Astrocyte (in vitro differentiated cells and primary cell): Measurements from ENCODE around the gene ATG4D. TPM values are rescaled to one million over a fixed set of nuclear protein-coding genes. Genes with fewer than 3 reads are reported as not detected.

Experiments used
- DNase-seq: peaks from one replicate; pipeline ENCODE4 v3.0.0-alpha.2; 2010; ENCODE audit warnings: low read depth
- FAIRE-seq: peaks from 2 replicates; lab custom pipeline; 2011; peaks lifted over from hg19 to GRCh38; lab: Jason Lieb, UNC
- H2AFZ ChIP-seq: 2 replicates; pipeline ENCODE4 v1.6.0; 2012; ENCODE audit warnings: low read depth, low read length, inconsistent platforms
- H3K27ac ChIP-seq: 2 replicates; pipeline ENCODE4 v1.5.1; 2011; ENCODE audit warnings: low read depth, low read length, inconsistent platforms
- H3K27me3 ChIP-seq: 2 replicates; pipeline ENCODE4 v1.6.0; 2011; ENCODE audit warnings: low read length, inconsistent platforms; ENCODE audit not compliant: insufficient read depth
- H3K36me3 ChIP-seq: 2 replicates; pipeline ENCODE4 v1.5.1; 2011; ENCODE audit warnings: low read length, inconsistent platforms; ENCODE audit not compliant: insufficient read depth
- H3K4me1 ChIP-seq: 2 replicates; pipeline ENCODE4 v1.5.1; 2011; ENCODE audit warnings: low read length, inconsistent platforms; ENCODE audit not compliant: insufficient read depth
- H3K4me2 ChIP-seq: 2 replicates; pipeline ENCODE4 v1.6.0; 2012; ENCODE audit warnings: low read length, inconsistent platforms
- H3K4me3 ChIP-seq: 2 replicates; pipeline ENCODE4 v1.5.1; 2011; ENCODE audit warnings: low read depth, mild to moderate bottlenecking, low read length, inconsistent platforms; ENCODE audit not compliant: insufficient read depth
- H3K79me2 ChIP-seq: 2 replicates; pipeline ENCODE4 v1.6.0; 2012; ENCODE audit warnings: mild to moderate bottlenecking, low read length, inconsistent platforms; ENCODE audit not compliant: insufficient read depth
- H3K9ac ChIP-seq: 2 replicates; pipeline ENCODE4 v1.6.0; 2012; ENCODE audit warnings: mild to moderate bottlenecking, low read length, inconsistent platforms
- H3K9me3 ChIP-seq: 2 replicates; pipeline ENCODE4 v1.5.1; 2012; ENCODE audit warnings: low read depth, mild to moderate bottlenecking, low read length, inconsistent platforms; ENCODE audit not compliant: insufficient read depth
- H4K20me1 ChIP-seq: 2 replicates; pipeline ENCODE4 v1.6.0; 2012; ENCODE audit warnings: low read length, inconsistent platforms; ENCODE audit not compliant: insufficient read depth
- H3K27ac Mint-ChIP-seq: one replicate; pipeline ENCODE4 v1.8.0; 2021; ENCODE audit warnings: mild to moderate bottlenecking, mixed read lengths; ENCODE audit not compliant: unreplicated experiment
- H3K27me3 Mint-ChIP-seq: one replicate; pipeline ENCODE4 v1.8.0; 2021; ENCODE audit warnings: low read depth, mixed read lengths; ENCODE audit not compliant: unreplicated experiment
- H3K36me3 Mint-ChIP-seq: one replicate; pipeline ENCODE4 v1.8.0; 2021; ENCODE audit warnings: low read depth, mixed read lengths; ENCODE audit not compliant: unreplicated experiment
- H3K4me1 Mint-ChIP-seq: one replicate; pipeline ENCODE4 v1.8.0; 2021; ENCODE audit warnings: low read depth, mixed read lengths; ENCODE audit not compliant: unreplicated experiment
- H3K4me3 Mint-ChIP-seq: one replicate; pipeline ENCODE4 v1.8.0; 2021; ENCODE audit warnings: mild to moderate bottlenecking, moderate library complexity, mixed read lengths; ENCODE audit not compliant: unreplicated experiment
- H3K9me3 Mint-ChIP-seq: one replicate; pipeline ENCODE4 v1.8.0; 2021; ENCODE audit warnings: mild to moderate bottlenecking, mixed read lengths; ENCODE audit not compliant: unreplicated experiment
- EZH2 ChIP-seq: IDR thresholded peaks from 2 replicates; pipeline ENCODE4 v1.6.1; 2012; ENCODE audit warnings: mild to moderate bottlenecking, low read length, inconsistent platforms; ENCODE audit not compliant: insufficient read depth
- total RNA-seq: library from RNA; stranded (reverse); gene quantifications from 2 replicates; pipeline ENCODE4 v1.2.1, GENCODE V29; 2021
- TF ChIP-seq, protein P1 (sequence below): IDR thresholded peaks from 2 replicates; pipeline ENCODE4 v1.5.1; 2011; ENCODE audit warnings: low read depth, mild to moderate bottlenecking, inconsistent platforms, low read length, moderate library complexity; ENCODE audit not compliant: insufficient read depth

Gene ATG4D
- total RNA-seq, 1 donor from 2014 or later, result 23.5 TPM

DNA sequence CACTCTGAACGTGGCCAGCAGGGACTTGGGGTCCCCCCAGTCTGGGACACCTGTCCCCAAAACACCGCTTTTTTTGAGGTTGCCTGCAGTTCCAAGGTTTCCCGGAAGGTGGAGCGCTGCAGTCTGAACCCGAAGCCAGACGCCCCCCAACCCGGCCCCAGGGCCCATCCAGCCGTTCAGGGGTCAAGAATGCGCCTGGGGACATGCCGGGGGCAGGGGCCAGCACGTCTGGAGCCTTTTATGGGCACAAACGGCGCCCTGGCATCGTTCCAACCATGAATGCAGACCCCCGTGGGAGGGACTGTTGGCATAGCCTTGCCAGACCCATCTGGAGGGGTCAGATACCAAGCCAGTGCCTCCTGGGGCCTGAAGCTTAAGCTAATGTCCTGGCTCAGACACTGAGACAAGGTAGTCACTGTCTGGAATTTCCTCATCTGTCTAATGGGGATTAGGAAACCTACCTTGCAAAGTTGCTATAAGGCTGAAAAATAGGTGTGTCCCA, 33.4 kb upstream of the ATG4D start:
- Histone ChIP-seq H3K9me3 (no peaks in the 10 kb centered on the region), H3K36me3 (no peaks in the 10 kb centered on the region)
- peaks cover 4% of the 10 kb centered on the region for H3K36me3 Mint-ChIP-seq

DNA sequence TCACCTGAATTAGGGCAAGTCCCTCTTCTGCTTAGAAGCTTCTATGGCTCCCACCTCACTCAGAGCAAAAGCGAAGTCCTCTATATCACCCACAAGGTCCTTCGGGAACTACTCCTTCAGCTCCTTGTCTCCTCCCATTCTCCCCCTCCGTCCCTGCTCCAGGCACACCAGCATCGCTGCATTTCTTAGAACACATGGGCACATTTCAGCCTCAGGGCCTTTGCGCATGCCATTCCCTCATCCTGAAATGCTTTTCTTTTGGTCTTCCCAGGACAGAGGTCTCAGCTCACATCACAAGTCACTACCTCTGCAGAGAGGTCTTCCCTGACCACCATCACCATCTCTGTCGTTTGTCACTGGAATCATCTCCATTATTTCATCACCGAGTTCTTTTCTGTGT, 30.5 kb upstream of the ATG4D start:
- Mint-ChIP-seq H3K27me3 (peaks cover 39% of the 10 kb centered on the region), H3K36me3 (peaks cover 4% of the 10 kb centered on the region), H3K9me3 (peaks cover 4% of the 10 kb centered on the region), H3K4me3 (no peak overlapping the region), H3K27ac (peak overlapping the region; percentile 48), H3K4me1 (peaks cover 8% of the 10 kb centered on the region)
- peaks cover 8% of the 10 kb centered on the region for H3K4me1 ChIP-seq
- H3K4me3 ChIP-seq, result no peak overlapping the region
- no peaks in the 10 kb centered on the region for H3K9me3 ChIP-seq
- no peak for DNase-seq
- no peaks in the 10 kb centered on the region for H4K20me1 ChIP-seq
- H3K27ac ChIP-seq, result no peak overlapping the region
- H2AFZ ChIP-seq, result no peak overlapping the region
- H3K27me3 ChIP-seq, result peaks cover 53% of the 10 kb centered on the region
- no peaks in the 10 kb centered on the region for H3K36me3 ChIP-seq
- H3K79me2 ChIP-seq, result no peaks in the 10 kb centered on the region
- no peak for TF ChIP-seq EZH2
- TF ChIP-seq, protein P1, sequence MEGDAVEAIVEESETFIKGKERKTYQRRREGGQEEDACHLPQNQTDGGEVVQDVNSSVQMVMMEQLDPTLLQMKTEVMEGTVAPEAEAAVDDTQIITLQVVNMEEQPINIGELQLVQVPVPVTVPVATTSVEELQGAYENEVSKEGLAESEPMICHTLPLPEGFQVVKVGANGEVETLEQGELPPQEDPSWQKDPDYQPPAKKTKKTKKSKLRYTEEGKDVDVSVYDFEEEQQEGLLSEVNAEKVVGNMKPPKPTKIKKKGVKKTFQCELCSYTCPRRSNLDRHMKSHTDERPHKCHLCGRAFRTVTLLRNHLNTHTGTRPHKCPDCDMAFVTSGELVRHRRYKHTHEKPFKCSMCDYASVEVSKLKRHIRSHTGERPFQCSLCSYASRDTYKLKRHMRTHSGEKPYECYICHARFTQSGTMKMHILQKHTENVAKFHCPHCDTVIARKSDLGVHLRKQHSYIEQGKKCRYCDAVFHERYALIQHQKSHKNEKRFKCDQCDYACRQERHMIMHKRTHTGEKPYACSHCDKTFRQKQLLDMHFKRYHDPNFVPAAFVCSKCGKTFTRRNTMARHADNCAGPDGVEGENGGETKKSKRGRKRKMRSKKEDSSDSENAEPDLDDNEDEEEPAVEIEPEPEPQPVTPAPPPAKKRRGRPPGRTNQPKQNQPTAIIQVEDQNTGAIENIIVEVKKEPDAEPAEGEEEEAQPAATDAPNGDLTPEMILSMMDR, result no peak
- H3K4me2 ChIP-seq, result no peak overlapping the region
- no peak for FAIRE-seq
- H3K9ac ChIP-seq, result no peak overlapping the region

More for the DNA sequence above, 33.4 kb upstream of the ATG4D start:
- Histone ChIP-seq H3K4me3 (no peak overlapping the region), H3K27me3 (peaks cover 31% of the 10 kb centered on the region), H3K27ac (no peak overlapping the region), H3K4me2 (no peak overlapping the region), H3K79me2 (no peaks in the 10 kb centered on the region), H3K4me1 (peaks cover 4% of the 10 kb centered on the region), H4K20me1 (no peaks in the 10 kb centered on the region), H2AFZ (no peak overlapping the region), H3K9ac (no peak overlapping the region)
- H3K4me1 Mint-ChIP-seq, result peaks cover 2% of the 10 kb centered on the region
- FAIRE-seq, result no peak
- H3K4me3 Mint-ChIP-seq, result no peak overlapping the region
- no peak overlapping the region for H3K27ac Mint-ChIP-seq
- TF ChIP-seq EZH2, result no peak
- TF ChIP-seq, protein P1, result peak; percentile 47
- peaks cover 4% of the 10 kb centered on the region for H3K9me3 Mint-ChIP-seq
- peaks cover 24% of the 10 kb centered on the region for H3K27me3 Mint-ChIP-seq
- DNase-seq, result no peak
